GM18519 (cell line): ENCODE data around the gene ATP7B.
"Not testable (repeated sequence)": the region's sequence is repeated elsewhere in the genome, so short reads cannot be mapped to it uniquely, and the experiment has no call there.

Experiments used
- ATAC-seq: cut with Tn5 transposase; IDR thresholded peaks from one replicate; pipeline ENCODE4 v1.9.1; 2021; ENCODE audit warnings: mild to moderate bottlenecking, moderate library complexity; ENCODE audit not compliant: unreplicated experiment, low FRiP score

Gene ATP7B

GRCh38 chr13:52009946-52010345 lies 1.3 kb downstream of the ATP7B start:
- no peak for ATAC-seq

- no peak for ATAC-seq
Observed at GRCh38 chr13:52006523-52007245, 4.6 kb downstream of the ATP7B start.

DNA sequence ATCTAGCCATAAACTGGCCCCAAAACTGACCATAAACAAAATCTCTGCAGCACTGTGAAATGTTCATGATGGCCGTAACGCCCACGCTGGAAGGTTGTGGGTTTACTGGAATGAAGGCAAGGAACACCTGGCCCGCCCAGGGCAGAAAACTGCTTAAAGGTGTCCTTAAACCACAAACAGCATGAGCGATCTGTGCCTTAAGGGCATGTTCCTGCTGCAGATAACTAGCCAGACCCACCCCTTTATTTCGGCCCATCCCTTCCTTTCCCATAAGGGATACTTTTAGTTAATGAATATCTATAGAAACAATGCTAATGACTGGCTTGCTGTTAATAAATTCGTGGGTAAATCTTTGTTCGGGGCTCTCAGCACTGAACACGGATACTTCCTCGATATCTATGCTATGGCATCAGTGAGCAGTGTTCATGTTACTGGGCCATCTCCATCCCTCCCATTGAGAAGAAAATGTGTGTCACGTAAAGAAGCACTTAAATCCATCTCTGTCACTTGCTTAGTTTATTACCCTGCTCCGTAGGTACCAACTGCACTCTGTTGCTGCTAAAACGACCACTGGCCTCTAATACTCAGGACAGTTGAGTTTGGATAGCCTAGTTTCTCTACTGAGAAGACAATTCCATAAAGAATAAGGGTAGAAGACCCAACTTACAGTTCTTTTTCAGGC lies 5.3 kb downstream of the ATP7B start:
- no peak for ATAC-seq

GRCh38 chr13:52004511-52005170 lies 6.6 kb downstream of the ATP7B start:
- no peak for ATAC-seq

DNA sequence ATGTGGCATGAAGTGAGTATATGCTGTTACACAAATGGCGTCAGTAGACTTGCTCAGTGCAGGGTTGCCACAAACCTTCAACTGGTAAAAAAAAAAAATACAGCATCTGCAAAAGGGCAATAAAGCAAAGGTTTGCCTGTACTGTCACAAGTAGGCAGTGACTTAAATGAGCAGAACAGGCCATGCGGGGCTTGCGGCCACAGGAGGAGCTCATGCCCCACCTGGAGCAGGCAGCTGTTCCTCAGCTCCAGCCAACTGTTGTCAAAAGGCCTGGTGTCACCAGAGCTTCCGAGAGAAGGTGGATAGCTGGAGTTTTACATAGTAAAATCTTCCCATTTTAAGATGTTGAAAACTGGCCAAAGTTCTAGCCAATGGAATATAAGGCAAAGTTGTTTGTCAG lies 7.7 kb downstream of the ATP7B start:
- no peak for ATAC-seq

DNA sequence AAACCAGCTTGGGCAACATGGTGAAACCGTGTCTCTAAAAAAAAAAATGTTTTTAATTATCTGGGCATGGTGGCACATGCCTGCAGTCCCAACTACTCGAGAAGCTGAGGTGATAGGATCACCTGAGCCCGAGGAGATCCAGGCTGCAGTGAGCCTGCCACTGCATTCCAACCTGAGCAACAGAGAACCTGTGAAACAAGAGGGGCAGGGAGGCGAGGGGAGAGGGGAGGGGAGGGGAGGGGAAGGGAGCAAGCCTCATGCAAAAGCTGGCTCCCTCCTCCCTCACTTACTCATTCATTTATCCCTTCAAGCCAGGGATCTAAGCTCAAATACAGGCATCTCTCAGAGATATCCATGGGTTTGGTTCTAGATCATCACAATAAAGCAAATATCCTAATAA lies 8.9 kb downstream of the ATP7B start:
- ATAC-seq = no peak

DNA sequence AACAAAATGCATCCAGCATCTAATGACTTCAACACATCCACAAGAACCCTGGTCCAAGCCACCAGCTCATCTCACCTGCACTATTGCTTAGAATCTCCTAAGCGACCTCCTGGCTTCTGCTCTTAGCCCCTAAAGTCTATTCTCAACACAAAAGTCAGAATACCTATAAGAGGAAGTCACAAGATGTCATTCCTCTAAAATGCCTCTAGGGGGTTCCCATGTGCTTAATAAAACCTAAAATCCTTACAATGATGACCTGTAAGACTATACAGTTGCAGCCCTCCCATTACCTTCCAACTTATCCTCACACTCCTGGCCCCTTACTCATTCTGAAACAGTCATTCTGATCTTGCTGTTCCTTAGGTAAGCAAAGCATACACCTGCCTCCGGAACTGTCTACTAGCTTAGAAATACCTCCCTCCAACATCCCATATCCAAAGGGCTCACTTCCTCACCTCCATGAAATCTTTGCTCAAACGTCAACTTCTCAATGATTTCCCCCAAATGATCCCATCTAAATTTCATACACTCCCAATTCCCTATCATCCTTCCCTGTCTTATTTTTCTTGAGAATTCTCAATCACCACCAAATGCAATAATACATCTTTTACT lies 10.0 kb downstream of the ATP7B start:
- peak; percentile 83 for ATAC-seq

- no peak for ATAC-seq
Observed at GRCh38 chr13:51999921-52000320, 11.3 kb downstream of the ATP7B start.

DNA sequence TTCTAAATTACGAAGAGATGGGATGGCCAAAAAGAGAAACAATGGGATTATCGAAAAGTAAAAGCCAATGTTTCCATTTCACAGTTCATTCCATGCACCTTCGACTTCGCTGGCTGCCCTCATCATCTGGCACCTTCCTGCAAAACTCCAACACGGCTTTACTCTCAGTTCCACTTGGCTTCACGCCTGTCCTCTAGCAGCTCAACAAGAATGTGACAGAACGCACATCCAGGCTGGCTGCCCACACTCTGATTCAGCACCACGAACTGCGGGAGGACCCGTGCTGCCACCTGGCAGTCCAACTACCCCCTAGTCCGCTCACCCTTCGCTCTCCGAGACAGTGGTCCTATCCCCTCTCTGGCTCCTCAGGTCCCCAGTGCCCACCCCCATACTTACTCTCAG lies 11.7 kb downstream of the ATP7B start:
- ATAC-seq = no peak

GRCh38 chr13:51998723-51999509 lies 12.3 kb downstream of the ATP7B start:
- no peak for ATAC-seq

- ATAC-seq = no peak
Observed at GRCh38 chr13:51997641-51998330, 13.5 kb downstream of the ATP7B start.

DNA sequence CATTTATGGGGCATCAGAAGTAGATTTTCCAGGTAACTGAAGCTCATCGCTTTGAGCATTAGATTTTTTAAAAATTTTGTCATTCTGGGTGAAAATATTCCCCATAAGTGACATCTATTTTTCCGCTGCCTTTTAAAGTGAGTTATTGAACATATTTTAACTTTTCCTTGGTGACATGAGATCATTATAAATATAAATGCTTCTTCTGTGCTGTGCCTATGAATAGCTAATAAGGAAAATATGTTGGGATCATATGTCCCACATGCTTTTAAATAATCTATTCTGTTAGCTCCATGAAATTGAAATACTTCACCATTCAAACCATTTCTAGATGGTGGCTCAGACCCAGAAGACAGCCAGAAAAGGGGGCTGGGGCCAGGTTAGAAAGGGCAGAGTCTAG lies 14.1 kb downstream of the ATP7B start:
- no peak for ATAC-seq

- no peak for ATAC-seq
Observed at GRCh38 chr13:51996641-51997040, 14.6 kb downstream of the ATP7B start.

DNA sequence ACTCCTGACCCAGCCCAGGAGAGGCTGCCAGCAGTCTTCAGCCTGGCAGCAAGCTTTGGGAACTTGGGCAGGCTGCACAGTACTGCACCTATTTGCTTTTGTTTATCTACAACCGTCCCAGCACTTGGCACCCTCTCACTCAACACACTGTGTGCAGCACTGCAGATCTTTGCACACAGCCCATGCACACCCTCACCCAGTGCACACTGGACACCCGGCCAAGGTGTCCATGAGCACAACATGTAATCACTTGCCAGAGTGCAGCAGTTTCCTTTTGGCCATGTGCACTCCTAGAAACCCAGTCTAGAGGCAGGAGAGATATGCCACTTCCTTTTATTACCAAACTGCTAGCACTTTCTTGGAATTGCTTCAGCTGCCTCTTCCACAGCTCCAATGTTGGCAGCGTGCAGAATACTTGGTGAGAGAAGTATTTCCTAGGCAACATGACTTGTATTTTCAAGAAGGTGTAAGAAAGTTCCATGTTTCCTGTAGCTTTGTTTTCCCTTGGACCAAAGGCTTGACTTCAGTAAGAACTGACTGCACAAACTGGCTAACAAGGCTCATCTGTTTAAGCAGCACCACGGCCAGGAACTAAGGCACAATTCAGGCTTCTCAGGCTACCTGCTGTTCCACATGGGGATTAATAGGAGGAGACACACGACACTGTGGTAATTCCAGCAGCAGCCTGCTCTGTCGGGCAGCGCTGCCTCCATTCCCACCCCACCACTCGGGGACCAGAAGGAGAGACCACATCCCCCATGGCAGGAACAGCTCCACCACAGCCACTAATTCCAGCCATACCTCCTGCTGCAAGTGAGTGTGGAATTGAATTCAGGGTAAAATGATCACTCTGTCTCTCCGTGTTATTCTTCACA lies 15.3 kb downstream of the ATP7B start:
- ATAC-seq = no peak

GRCh38 chr13:51993713-51994112 lies 17.5 kb downstream of the ATP7B start:
- no peak for ATAC-seq

DNA sequence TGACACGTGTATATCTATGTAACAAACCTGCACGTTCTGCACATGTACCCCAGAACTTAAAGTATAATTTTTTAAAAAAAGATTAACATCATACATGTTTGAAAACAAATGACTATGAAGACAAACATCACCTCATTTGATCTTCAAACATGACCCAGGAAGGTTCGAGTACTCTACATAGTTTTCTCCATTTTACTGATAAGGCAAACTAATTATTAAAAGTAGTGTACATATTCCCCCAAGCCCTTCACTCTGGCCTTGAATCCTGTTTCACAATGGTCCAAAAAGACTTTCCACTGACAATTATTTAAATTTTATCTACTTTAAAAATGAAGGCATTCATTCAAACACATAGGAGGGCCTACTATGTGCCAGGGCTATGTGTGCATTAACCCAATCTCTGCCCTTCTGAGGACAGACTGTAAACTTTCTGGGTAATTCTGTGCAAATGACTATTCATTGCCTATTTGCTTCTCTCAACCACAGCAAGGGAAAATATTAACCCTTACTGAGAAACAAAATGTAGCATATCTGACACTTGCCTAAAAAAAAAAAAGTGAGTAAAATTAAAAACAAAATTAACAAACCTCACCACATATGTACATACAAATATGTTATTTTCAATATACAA lies 22.1 kb downstream of the ATP7B start:
- ATAC-seq = no peak

- ATAC-seq = not testable (repeated sequence)
Observed at GRCh38 chr13:51984904-51985303, 26.3 kb downstream of the ATP7B start.

- ATAC-seq = not testable (repeated sequence)
Observed at GRCh38 chr13:51983292-51983691, 28.0 kb downstream of the ATP7B start.

- no peak for ATAC-seq
Observed at GRCh38 chr13:51981355-51981754, 29.9 kb downstream of the ATP7B start.
